NCI-H1105 treated with DMSO at 0.1 percent for 48 hours (cell line): ENCODE data around the gene UBL4A.

Experiments used
- DNase-seq: peaks from one replicate; lab custom pipeline; 2025; lab: John Stamatoyannopoulos, UW

The UBL4A gene

DNA sequence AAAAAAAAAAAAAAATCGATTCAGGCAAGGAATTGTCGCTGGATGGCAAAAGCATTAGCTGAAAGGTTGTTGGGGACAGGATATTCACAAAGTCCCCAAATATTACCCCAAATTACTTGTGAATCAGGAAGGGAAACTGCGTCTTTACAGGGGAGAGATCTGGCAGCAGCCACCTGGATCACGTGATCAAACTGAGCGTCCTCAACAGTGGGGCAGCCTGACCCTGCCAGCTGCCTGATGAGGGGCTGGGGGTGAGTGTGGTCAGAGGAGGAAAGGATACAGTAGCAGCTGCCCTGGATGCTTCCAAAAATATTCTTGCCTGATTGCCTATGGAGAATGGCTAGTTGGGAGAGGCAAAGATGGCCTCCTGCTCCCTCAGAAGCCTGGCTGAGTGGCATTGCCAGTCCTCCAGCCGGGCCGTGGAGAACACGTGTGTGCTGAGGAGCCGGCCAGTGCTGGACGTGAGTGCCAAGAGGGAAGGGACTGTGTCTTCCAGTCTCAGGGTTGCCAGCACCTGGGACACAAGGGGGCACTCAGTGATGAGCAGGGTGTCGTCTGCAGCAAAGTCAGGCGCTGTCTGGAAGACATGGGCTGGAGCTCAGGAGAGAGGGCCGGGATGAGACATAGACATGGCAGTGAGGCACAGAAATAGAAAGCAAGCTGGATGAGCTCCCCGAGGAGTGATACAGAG is 4.4 kb downstream of the UBL4A start:
- DNase-seq: no peak

DNA sequence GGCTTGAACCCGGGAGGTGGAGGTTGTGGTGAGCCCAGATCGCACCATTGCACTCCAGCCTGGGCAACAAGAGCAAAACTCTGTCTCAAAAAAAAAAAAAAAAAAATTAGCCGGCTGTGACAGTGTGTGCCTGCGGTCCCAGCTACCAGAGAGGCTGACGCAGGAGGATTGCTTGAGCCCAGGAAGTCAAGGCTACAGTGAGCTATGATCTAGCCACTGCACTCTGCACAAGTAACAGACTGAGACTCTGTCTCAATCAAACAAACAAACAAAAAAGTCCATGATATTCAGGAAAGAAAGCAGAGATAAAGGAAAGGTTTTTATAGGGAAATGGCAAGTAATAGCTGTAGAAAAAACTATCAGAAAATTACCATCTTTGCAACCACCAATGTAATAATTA is 5.2 kb downstream of the UBL4A start:
- no peak for DNase-seq

DNA sequence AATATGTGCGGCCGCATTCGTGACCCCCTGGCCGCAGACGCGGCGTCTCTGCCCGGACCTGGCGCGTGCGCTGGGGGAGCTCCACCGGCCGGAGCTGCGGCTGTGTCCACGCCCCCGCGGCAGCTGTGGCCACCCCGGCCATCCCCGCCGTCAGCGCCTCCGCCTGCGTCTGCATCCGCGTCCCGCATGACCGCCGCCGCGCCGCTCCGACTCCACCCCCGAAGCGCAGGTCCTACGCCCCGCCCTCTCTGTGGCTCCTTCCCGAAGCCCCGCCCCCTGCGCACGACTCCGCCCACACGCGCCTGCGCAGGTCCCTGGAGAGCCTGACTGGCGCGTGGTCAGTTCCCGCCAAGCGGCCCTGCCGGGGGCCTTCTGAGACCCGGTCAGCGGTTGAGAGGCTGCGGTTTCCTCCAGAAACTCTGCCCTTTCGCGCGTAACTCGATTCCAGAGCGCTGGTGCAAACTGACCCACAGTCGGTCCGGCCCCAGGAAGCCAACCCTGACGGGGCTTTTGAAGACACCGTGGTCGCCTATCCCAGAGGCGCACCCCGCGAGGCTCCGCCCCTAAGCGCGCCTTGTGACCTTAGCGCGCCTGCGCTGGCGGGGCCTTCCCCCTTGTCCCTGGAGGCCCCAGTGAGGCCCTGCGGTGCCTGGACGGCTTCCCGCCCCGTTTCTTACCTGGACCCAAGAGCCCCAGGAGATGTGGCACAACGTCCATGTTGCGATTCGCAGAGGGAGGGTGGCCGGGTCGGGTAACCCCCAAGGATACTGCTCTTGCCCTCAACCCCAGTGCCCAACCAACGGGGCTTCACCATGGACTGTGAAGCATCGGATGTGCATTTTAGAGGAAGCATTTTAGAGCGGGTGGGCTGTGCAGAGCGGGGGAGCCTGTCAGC is 7.4 kb downstream of the UBL4A start, which contains the start of gene LAGE3:
Gene LAGE3 (minus strand): TSS at position 554 of the 895 bp plus-strand sequence. CDS start 366 bp downstream, at position 188.
- DNase-seq: peak; percentile 80

DNA sequence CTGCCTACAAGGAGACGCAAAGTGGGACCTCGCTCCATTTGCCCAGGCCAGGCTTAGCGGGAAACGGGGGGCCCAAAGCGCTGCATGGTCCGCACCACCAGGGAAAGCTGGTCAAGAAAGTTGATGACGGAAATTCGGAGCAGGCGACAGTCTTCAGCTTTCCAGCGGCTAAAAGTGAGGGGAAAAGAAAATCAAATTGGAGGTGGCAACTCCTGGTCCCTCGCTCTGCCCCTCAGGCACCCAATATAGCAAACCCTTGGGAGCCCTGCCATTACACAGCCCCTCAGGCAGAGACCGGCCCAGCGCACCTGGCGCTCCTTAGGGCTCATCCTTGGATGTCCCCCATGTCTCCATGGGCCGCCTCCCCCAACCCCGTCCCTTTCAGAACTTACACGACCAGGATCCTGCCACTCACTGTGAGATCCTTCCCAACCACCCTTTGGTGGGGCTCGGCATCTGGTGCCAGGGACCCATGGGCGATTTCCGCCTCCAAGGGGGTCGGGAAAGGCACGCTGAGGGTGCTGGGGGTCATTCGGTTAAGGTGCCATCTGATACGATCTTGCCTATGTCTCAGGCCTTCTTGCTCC is 8.4 kb downstream of the UBL4A start:
- DNase-seq: peak; percentile 13

DNA sequence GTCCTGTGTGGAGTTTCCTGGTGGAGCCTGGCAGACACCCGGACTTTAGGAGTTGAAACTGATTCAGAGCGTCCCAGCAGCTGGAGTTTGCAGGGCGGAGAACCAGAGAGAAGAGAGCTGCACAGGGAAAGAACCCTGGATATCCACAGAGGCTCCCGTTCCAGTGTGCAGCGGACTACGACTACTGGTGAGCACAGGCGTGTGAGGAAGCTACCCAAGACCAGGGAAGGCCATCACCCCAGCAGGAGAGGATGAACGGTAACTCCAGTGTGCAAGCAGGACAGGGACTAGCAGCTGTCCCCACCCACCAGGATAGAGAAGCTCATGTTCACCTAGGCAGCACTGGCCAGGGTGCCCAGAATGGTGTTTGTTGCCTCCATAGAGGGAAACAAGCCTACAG is 9.6 kb downstream of the UBL4A start:
- DNase-seq: no peak

DNA sequence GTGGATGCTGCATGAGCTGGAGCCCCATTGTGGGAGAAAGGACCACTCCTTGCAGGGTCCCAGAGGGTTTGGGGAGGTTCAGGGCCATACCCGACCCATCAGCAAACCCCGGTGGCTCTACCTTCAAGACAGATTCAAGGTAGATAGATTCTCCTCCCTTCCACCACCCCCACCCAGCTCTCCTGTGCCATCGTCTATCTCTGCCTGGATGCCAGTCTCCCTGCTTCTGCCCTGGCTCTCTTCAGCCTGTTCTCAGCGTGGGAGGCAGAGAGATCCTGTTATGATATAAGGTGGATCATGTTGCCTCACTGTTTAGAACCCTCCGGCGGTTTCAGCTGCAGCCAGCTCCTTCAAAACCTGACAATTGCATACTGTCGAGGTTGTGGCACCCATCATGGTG is 12.7 kb downstream of the UBL4A start:
- no peak for DNase-seq

DNA sequence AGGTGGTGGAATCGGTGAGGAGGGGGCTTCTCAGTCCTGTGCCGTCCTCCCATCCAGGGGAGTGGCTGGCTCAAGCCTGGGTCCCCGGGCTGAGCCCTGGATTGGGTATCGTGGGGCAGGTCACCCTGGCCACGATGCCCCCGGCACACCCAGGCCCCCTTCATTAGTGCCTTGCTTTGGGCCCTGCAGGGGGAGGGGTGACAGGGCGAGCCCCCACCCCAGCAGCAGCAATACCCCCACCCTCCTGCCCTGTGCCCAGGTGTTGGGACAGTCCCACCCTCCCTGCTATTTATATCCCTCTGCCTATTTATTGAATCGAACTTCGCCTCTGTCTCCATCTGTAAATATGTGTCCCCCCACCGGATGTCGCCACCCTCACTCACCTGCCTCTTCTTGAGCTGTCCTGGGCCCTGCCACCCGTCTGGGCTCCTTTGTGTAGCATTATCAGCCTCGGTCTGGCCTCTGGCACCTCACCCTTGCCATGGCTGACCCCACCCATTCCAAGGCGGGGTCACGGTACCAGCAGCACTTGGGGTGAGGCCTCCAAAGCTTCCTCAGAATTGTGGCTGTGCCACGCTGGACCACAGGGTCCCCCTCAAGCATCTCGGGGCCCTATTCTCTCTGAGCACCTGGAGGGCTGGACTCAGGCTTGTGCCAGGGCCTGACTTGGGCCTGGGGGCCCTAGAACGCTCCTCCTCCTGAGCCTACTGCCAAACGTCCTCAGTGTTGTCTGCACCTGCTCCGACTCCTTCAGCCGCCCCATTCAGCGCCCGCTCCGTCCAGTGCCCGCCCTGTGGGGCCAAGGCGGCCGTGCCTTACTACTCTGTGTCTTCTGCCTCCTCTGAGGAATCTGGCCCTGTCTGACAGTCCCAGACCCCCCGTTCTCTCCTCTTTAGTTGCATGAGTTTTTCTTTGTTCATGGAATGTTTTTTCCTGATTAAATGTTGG is 13.5 kb downstream of the UBL4A start:
- no peak for DNase-seq

DNA sequence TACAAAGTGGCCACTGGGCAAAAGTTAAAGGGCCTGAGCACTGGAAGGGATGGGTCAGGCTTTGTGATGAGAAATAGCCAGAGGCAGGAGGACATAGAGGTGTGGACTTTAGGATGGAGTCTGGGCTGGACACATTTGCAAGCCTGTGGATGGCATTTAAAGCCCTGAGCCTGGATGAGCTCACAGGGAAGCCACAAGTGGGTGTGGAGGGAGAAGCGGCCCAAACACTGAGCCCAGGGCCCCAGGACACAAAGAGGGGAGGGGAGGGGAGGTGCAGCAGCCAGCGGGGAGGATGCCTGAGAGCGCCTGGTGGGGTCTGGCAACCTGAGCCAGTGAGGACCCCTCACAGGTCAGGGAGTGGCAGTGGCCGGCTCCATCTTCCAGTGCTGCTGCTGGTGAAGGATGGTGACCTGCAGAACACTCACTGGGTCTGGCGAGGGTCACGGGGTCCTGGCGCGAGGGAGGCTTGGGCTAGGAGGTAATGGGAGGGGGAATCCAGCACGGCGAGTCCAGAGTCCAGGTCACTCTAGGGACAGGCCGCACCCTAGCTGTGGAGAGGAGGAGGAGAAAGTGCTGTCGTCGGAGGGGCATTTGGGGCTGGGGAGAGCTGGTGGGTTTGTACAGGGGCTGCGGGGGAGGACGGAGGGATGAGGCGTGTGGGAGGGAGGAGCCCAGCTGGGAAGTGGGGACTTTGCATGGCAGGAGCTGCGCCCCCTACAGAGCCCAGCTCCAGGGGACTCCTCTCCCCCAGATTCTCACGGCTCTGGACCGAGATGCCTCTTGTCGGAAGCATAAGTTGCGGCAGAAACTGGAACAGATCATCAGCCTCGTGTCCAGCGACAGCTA is 14.4 kb downstream of the UBL4A start:
- DNase-seq: no peak

DNA sequence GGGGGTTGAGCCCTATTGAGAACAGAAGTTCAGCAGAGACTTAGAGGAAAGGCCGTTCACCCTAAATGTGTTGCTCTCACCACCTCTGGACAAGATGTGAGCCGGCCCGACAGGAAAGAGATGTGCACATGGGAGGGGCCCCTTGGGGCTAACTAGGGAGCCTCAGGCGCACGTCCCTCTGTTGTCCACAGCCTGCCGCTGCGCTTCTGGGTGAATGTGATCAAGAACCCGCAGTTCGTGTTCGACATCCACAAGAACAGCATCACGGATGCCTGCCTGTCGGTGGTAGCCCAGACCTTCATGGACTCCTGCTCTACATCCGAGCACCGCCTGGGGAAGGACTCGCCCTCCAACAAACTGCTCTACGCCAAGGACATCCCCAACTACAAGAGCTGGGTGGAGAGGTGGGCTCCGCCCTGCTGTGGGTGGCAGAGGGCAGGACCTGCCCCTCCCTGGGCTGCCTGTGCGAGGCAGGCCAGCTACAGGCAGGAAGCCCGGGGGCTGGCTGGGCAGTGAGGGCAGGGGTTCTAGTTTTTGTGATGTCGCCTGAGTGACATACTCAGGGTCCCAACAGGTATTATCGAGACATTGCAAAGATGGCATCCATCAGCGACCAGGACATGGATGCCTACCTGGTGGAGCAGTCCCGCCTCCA is 15.4 kb downstream of the UBL4A start:
- DNase-seq: no peak

DNA sequence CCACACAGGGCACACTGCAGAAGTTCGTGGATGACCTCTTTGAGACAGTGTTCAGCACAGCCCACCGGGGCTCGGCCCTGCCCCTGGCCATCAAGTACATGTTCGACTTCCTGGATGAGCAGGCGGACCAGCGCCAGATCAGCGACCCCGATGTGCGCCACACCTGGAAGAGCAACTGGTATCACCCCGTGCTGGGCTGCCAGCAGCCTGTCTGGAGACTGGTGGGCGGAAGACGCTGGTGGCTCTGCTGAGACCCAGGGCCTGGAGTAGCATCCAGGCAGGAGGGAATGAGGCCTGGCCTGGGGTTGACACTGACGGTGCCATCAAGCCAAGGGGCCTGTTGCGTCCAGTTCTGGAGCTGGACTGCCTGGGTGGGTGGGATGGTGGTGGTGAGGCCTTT is 16.0 kb downstream of the UBL4A start:
- no peak for DNase-seq

DNA sequence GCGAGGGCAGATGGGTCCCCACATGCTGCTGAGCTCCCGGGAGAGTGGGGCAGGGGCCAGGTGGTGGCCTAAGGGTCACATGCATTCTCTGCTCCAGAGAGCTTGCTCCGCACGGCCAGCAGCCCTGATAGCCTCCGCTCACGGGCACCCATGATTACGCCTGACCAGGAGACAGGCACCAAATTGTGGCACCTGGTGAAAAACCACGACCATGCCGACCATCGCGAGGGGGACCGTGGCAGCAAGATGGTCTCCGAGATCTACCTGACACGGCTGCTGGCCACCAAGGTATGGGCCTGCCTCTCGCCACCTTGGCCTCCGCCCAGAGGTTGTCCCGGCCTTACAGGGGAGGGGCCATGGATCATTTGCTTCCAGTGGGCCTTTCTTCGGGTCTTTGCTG is 16.5 kb downstream of the UBL4A start:
- DNase-seq: no peak

DNA sequence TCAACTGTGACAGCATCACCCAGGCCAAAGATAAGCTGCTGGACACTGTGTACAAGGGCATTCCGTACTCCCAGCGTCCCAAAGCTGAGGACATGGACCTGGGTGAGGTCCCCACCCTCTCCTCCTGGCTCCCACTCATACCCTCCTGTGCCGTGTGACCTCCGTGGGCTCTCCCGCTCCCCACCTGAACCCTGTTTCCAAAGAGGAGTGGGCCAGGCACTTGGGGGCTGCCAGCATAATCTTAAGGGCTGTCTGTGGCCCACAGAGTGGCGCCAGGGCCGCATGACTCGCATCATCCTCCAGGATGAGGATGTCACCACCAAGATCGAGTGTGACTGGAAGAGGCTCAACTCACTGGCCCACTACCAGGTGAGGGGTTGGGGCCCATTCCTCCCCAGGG is 17.3 kb downstream of the UBL4A start:
- no peak for DNase-seq

DNA sequence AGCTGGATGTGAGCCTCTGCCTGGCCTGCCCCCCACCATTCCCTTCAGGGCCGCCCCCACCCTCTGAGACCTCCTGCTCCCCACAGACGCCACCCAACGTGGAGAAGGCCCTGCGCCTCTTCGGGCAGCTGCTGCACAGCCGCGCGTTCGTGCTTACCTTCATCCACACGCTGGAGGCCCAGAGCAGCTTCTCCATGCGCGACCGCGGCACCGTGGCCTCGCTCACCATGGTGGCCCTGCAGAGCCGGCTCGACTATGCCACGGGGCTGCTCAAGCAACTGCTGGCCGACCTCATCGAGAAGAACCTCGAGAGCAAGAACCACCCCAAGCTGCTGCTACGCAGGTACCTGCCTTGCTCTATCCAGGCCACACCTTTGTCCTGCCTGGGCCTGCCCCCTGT is 18.2 kb downstream of the UBL4A start:
- no peak for DNase-seq

DNA sequence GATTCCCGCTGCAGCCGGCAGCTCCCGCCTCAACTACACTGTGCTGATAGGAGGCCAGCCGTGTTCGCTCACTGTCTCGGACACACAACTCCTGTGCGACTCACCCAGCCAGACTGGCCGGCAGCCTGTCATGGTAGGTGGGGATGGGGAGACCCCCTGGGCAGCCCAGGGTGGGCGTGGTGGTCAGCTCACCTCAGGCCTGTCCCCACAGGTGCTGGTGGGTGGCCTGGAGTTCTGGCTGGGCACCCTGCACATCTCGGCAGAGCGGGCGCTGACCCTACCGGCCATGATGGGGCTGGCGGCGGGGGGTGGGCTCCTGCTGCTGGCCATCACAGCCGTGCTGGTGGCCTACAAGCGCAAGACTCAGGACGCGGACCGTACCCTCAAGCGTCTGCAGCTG is 18.9 kb downstream of the UBL4A start:
- DNase-seq: no peak

DNA sequence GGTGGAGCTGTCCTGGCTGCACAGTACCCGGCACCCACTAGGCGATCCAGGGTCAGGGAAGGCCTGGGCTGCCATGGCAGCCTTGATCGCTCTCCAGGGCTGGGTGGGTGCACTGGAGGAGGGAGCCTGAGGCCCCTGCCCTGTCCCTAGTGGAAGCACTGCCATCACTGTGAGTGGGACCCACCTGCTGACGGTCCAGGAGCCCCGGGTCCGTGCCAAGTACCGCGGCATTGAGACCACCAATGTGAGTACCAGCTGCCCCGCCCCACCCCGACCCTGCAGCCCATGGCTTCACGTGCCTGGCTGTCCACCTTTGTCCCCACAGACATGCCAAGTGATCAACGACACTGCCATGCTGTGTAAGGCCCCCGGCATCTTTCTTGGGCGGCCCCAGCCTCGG is 19.5 kb downstream of the UBL4A start:
- DNase-seq: no peak

DNA sequence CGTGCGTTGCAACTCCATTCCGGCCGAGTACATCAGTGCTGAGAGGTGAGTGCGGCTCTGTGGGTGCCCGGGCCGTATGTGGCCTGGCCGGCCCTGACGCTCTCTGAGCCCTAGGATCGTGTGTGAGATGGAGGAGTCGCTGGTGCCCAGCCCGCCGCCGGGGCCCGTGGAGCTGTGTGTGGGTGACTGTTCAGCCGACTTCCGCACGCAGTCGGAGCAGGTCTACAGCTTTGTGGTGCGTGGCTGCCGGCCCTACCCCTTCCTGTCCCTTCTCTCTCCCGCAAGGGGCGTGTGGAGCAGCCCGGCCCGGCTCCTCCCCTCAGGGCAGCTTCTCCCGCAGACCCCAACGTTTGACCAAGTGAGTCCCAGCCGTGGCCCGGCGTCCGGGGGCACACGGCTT is 20.4 kb downstream of the UBL4A start:
- no peak for DNase-seq

DNA sequence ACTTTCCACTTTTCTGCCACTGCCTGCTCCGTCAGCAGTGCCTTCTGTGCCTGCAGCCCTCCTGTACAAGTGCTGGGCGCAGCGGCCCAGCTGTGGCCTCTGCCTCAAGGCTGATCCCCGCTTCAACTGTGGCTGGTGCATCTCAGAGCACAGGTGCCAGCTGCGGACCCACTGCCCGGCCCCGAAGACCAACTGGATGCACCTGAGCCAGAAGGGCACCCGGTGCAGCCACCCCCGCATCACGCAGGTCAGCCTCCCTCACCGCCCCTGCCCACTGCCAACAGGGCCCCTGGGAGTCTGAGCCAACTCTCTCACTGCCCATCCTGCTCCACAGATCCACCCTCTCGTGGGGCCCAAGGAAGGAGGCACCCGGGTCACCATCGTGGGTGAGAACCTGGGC is 20.8 kb downstream of the UBL4A start:
- DNase-seq: no peak

DNA sequence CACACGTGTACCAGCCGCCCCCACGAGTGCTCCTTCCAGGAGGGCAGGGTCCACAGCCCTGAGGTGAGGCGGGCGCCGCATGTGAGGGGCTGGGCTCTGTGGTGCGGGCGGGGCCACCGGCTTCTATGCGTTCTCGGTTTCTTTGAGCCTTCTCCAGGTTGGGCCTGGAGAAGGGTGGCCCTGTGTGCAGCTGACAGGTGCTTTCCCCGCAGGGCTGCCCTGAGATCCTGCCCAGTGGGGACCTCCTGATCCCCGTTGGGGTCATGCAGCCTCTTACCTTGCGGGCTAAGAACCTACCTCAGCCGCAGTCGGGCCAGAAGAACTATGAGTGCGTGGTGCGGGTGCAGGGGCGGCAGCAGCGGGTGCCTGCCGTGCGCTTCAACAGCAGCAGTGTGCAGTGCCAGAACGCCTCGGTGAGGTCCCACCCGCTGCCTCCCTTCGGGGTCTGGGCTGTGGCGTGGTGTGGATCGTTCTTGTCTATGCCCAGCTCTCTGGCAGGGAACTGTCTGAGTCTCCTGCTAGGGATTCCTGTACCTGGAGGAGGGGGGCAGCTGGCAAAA is 21.5 kb downstream of the UBL4A start:
- no peak for DNase-seq

DNA sequence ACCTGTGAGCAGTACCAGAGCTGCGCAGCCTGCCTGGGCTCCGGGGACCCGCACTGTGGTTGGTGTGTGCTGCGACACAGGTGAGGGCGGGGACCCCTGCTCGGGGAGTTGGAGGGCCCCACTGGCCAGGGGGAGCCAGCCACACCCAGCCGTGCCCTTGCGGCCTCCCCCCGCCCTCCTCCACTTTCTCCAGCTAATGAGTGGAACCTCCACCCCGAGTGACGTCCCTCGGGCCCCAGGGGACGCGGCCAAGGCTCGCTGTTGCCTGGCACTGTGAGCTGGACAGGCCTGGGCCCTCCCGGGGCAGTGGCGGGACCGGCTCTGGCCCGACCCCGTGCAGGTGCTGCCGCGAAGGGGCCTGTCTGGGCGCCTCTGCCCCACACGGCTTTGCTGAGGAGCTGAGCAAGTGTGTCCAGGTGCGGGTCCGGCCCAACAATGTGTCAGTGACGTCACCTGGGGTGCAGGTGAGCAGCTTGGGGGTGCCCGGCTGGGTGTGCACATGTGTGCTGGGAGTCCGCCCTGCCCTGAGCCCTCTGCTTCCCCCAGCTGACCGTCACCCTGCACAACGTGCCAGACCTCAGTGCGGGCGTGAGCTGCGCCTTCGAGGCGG is 22.7 kb downstream of the UBL4A start:
- DNase-seq: no peak

DNA sequence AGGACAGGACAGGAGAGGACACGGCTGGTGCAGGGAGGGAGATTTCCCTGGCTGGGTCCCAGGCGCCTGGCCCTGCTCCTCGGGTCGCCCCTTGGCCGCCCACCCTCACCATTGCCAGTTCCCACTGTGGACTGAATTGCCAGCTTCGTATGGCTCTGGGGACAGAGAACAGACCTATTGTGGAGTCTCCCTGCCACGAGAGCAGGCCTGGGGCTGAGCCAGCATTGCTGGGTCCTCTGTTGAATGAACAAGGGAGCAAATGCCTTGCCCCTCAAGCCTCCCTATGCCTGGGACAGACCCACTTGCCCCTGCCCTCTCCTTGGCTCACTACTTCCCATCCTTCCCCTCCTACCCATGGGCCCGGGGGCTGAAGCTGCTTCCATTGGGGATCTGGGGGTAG is 24.0 kb downstream of the UBL4A start:
- DNase-seq: no peak
